Left renal pelvis (tissue), 4 donors: ENCODE measurements around the gene URM1. TPM values are rescaled to one million over a fixed set of nuclear protein-coding genes. Genes with fewer than 3 reads are reported as not detected.
"Not testable (repeated sequence)": the region's sequence is repeated elsewhere in the genome, so short reads cannot be mapped to it uniquely, and the experiment has no call there.

ENCODE experiments used
- DNase-seq, 4 donors: peaks; one replicate each; pipeline ENCODE4 v3.0.0-alpha.2; 2013; ENCODE audit warnings: low read depth in 4 of 4, low spot score in 3 of 4
- polyA plus RNA-seq, 4 donors: library from polyadenylated mRNA; unstranded; fragments of 120-200 nt; gene quantifications; one replicate each; pipeline ENCODE4 v1.2.1, GENCODE V29; 2013; ENCODE audit not compliant: insufficient read length in 4 of 4

The URM1 gene
- 10 to 100 TPM; 48.5 to 61.2 (median 53.6) TPM for polyA plus RNA-seq

DNA sequence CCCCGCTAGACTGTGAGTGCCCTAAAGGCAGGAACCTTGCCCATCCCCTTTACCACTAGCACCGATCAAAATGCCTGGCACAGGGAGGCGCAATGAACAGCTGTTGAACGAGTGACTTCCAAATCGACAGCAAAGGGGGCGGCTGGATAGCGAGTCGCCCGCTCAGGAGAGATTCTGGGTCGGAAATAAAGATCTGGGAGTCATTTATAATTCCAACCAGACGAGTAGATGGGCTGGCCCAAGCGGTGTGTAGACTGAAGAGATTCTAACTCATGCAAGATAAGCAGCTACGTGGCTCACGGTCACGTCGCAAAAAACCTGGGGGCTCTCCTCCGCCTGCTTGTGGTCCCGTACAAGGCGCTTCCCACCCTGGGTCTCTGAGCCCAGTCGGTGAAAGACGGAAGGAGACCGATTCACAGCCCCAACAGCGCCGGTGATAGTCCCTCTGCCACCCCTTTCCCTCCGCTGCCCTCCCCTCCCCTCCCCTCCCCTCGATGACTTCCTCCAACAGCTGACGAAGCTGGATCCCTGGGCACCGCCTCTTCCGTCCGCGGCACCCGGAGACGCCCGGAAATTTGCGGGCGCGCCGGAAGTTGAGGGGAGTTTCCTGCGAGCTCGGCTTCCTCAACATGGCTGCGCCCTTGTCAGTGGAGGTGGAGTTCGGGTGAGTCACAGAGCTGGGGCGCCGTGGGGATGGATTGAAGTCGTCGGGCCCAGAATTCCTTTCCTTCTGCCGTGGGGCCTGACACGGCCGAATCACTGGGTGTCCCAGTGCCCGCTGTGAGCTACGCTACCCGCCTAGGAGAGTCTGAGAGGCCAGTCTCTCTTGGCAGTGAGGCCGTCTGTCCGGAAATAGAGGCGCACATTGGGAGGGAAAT is at the start of gene URM1:
Gene URM1, plus strand, starts transcription at position 623 of the 878 bp plus-strand sequence. Its CDS starts 7 bp downstream, at position 630.
- peak; percentile 87 to 93 (median 92) for DNase-seq

DNA sequence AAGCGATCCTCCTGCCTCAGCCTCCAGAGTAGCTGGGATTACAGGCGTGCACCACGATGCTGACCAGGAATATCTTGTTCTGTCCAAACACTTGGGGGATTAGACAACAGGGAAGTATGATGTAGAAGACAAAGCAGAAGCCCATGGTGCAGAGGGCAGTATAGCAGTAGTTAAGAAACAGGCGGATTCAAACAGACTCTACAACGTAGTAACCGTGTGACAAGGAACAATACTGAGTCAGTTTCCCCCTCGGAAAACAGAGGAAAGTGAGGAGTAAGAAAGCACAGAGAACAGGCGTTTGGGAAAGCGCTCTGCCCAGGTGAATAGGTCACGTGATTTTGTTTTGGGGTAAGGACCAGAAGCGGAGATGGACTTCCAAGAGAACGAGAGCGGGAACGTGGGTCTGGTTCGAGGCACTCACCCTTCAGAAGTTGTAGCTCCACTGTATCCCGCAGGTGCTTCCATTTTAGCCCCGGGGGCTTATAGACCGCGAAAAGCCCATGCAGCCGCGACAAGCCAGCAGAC is 49.2 kb upstream of the URM1 start:
- no peak for DNase-seq

DNA sequence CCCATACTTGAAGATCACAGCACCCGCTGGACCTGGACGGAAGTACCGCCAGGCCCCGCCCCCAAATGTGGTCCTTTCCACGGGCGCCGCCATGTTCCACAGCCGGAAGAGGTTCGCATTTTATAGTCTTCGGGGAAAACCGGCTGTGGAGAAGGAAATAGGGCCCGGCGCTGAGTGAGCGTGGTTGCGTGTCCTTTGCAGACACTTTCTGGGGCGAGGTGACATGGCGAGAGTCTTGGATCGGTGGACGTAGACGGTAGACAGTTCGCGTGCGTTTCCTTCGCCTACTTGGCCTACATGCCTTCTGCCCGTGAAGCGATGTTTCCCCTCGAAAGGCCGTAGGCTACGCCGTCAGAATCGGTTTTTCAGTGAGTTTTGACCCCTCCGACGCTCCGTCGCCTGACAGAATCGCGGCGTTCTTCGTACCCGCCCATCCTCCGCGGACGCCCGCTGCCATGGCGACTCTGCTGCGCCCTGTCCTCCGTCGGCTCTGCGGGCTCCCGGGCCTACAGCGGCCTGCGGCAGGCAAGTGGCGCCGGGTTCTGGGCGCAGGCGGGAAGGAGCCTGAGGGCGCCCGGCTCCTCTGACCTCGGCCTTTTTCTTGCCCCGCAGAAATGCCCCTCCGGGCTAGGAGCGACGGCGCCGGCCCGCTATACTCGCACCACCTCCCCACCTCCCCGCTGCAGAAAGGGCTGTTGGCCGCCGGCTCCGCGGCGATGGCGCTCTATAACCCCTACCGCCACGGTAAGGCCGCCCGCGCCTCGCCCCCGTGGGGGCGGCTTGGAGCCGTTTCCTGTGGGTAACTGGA is 48.6 kb upstream of the URM1 start, which contains the start of the genes COQ4 and TRUB2:
Gene COQ4, plus strand, starts transcription at position 436 of the 808 bp plus-strand sequence. Its CDS starts 20 bp downstream, at position 456.
Gene TRUB2, minus strand, starts transcription at position 44 of the 808 bp plus-strand sequence. Its CDS starts 39 bp downstream, at position 5.
- DNase-seq: peak; percentile 92 to 96 (median 92)

DNA sequence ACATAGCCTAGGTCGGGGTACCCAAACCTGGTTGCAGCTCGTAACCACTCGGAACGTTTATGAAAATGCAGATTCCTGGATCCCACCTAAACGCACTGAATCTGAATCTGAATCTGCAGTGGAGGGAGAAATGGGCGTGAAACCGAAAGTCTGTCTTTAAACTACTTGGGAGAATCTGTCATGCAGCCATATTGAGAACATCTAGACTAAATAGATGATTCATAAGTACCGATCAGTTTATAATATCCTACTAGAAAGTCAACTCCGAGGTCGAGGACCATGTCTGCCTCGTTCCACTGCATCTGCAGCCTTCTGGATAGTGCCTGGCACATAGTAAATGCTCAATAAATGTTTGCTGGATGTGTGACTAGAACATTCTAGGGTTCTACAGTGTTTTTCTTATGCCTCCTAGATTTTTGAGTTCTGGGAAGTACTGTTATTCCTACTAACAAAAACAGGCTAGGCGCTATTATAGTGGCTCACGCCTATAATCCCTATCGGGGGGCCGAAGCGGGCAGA is 47.9 kb upstream of the URM1 start:
- DNase-seq: no peak

DNA sequence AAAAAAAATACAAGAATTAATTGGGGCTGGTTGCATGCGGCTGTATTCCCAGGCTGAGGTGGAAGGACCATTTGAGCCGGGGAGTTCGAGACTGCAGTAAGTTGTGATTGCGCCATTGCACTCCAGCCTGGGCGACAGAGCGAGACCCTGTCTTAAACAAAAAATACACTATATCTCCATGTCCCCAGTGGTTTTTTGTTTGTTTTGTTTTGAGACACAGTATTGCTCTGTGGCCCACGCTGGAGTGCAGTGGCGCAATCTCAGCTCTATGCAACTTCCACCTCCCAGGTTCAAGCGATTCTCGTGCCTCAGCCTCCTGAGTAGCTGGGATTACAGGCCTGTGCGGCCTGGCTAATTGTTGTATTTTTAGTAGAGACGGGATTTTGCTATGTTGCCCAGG is 47.4 kb upstream of the URM1 start:
- DNase-seq: no peak

DNA sequence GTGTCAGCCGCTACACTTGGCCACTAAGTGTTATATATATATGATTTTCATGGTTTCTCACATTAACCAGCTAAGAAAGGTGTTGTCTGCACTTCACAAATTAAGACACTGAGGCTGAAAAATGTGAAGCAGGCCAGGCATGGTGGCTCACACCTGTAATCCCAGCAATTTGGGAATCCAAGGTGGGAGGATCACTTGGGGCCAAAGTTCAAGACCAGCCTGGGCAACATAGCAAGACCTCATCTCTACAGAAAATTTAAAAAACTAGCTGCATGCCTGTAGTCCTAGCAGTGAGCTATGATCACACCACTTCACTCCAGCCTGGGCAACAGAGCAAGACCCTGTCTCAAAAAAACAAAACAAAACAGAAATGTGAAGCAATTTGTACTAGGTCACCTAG is 46.8 kb upstream of the URM1 start:
- DNase-seq: no peak

DNA sequence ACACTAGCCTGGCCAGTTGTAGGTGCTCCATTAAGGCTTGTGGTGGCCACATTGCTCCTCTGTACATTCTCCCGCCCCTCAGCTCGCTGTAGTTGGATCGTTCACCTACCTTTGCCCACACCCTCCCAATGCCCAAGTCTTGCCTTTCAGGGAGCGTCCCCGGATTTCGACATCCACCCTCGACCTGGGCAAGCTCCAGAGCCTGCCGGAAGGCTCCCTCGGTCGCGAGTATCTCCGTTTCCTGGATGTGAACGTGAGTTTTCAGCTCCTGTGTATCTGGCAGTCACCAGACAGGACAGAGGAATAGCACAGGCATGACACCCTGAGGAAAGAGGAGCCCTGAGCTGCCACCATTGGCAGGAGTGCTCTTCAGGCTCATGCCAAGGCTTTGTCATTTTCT is 45.5 kb upstream of the URM1 start:
- no peak for DNase-seq

DNA sequence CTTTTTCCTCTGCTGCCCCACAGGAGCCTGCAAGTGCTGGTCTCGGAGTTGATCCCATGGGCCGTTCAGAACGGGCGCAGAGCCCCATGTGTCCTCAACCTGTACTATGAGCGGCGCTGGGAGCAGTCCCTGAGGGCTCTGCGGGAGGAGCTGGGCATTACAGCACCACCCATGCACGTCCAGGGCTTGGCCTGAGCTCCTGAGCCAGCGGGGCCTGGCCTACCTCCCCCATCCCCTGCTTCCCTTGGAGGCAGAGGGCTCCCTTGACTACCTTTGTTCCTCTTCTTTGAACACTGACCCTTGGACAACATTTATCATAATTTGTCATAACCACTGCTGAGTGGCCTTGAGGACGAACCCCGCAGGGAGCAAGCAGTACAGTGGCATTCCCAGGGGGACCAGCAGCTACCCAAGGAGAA is 37.7 kb upstream of the URM1 start:
- no peak for DNase-seq

DNA sequence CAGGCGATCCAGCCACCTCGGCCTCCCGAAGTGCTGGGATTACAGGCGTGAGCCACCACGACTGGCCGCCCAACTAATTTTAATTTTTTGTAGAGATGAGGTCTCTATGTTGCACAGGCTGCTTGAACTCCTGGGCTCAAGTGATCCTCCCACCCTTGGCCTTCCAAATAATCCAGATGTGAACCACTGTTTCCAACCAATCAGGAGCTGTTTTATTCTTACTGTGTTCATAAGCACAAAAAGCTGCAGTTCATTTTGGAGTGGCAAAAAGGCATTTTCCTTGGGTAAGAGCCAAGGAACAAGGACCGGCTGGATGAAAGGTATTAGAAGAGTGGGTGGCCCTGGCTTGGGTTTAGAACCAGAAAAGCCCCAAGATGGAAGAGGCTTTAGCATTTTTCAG is 36.0 kb upstream of the URM1 start:
- no peak for DNase-seq

DNA sequence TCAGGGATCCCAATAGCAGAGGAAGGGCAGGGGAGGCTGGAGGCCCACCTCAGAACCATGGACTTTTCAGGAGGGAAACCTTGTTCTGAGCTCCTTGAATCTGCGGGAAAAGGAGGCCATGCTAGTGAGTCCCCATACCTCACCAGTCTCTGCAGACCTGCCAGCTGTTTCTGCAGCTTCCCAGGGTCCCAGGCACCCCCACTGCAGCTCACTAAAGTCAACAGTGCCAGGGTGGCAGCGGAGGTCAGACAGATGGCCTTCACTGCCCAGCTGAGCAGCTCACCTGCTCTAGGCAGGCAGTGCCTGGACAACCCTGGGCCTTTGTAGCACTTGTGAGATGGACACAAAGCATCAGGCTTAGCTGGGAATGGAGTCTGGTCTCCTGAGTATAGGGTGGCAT is 35.3 kb upstream of the URM1 start:
- DNase-seq: no peak

DNA sequence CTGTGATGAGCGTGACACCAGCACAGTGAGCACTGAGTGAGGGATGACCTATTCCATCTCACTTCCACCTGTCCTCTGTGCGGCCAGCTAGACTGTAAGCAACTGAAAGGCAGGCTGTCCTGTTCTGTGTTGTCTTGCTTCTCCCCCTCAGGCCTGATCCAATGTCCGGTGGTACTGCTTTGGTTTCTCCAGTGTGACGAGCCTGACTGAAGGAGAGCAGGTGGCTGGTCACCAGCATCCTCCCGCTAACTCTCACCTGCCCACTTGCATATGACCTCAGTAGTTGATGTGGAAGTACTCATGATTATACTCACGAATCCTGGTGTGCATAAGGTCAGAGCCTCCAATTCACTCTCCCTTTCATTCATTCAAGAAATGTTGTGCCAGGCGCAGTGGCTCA is 33.2 kb upstream of the URM1 start:
- DNase-seq: no peak

DNA sequence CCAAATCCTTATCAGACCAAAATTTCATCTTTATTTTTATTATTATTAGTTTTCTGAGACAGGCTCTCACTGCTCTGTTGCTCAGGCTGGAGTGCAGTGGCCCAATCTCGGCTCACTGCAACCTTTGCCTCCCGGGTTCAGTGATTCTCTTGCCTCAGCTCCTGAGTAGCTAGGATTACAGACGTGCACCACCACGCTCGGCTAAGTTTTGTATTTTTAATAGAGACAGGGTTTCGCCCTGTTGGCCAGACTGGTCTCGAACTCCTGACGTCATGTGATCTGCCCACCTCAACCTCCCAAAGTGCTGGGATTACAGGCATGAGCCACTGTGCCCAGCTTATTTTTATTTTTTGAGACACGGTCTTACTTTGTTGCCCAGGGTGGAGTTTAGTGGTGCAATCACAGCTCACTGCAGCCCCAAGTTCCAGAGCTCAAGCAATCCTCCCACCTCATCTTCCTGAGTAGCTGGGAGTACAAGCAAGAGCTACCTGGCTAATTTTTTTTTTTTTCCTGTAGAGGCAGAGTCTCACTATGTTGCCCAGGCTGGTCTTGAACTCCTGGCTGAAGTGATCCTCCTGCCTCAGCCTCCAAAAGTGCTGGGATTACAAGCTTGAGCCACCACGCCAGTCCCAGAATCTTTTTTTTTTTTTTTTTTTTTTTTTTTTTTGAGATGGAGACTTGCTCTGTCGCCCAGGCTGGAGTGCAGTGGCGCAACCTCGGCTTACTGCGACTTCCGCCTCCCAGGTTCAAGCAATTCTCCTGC is 32.1 kb upstream of the URM1 start:
- not testable (repeated sequence) for DNase-seq

DNA sequence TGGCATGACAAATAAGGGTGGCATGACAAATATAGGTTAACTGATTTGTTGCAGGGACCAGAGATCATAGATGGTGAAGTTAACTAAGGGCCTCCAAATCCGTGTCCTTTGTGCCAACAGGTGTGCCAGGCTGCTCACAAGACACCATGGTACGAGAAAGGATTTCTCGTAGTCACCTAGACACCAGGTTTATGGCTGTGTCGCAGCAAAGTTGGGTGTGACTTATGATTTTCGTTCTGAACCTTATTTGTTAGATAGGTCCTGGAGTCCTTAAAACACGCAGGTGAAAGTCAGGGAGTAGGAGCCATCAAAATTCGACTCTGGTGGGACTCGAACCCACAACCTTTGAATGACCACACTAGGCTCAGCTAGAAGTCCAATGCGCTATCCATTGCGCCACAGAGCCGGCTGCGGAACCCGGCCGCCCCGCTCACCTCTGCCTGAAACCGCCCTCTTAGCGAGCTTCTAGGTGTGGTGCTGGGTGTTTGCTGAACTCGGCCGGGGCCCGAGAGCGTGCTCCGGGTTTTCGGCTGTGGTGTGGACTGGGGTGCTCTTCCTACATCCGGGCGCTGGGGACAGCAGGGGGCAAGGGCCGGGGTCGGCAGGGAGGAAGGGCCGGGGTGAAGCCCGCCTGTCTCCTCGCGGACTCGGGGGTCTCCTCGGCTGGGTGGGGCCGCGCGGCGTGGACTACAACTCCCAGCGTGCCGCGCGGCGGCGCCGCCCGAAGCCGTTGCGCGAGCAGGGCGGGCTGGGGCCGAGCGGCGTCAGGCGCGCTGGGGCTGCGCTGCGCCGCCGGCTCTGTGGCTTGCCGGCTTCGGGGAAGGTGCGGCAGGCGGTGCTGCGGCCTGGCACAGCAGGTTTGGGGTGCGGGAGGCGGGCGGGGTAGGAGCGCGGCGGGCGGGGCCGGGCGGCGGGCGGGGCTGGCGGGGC is 31.1 kb upstream of the URM1 start, which contains the start of gene SLC27A4:
Gene SLC27A4, plus strand, starts transcription at position 767 of the 930 bp plus-strand sequence. CDS start 2,606 bp downstream, outside the sequence.
- no peak for DNase-seq

DNA sequence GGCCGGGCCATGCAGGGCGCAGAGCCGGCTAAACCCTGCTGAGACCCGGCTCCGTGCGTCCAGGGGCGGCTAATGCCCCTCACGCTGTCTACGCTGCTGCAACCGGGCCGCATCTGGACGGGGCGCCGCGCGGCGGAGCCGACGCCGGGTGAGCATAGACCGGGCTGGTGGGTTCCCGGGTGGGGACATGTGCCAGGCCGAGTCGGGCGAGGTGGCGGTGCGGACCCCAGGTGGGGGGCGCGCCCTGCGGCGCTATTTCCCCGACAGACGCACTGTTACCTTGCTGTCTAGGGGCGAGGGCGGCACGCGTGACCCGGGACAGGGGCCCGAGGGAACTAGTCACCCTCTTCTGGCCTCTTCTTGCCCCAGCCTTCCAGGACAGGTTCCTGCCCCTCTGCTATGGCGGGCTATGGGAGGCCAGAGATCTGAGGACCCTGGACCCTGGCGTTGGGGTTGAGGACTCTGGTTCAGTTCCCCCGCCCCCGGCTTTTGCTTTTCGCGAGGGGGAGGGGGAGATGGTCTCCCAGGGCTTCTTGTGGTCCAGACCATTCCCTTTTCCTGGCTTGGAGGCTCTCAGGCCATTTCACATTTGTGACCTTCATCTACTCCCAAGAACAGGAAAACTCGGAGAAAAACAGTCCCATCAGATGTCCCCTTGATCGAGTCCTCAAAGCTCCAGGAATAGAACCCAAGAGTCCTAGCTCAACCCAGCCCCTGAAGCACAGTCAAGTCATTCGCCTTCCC is 30.3 kb upstream of the URM1 start:
- no peak for DNase-seq

DNA sequence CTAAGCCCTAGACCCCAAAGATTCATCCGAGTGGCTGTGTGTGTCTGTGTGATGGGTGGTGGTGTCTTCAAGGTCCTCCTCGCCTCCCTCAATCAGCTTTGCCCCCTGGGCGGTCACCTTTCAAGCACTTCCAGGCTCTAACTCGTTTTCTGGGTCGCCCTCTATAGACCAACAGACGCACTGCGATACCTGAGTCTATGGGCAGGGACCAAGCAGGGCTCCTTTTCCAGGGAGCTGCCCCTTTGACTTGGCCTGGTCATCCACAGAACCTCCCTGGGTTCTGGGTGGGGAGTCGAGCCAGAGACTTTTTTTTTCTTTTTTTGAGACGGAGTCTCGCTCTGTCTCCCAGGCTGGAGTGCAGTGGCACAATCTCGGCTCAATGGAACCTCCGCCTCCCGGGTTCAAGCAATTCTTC is 29.7 kb upstream of the URM1 start:
- no peak for DNase-seq

DNA sequence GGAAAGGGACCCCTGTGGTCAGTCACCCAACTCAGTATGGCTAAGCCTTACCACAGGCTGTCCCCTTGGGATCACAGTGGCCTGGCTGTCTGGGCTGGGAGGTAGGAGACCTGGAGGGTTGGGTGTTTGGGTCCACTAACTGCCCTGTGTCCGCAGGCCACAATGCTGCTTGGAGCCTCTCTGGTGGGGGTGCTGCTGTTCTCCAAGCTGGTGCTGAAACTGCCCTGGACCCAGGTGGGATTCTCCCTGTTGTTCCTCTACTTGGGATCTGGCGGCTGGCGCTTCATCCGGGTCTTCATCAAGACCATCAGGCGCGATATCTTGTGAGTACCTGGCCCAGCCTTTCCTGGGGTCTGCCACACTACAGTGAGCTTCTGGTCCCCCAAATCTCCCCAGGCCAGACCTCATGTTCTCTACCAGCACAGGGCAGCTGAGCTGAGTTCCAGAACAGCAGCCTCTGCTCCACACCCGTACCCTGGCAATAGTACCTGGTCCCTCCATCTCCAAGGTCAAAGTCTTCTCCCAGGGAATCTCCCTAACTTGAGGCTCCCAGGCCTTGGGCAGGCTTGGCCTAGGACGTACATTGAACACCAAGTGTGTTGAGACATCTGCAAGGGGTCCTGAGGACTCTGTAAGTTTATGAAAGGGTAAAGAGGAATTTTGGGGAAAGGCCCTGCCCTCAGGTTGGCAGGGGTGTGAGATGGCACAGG is 28.0 kb upstream of the URM1 start:
- no peak for DNase-seq

DNA sequence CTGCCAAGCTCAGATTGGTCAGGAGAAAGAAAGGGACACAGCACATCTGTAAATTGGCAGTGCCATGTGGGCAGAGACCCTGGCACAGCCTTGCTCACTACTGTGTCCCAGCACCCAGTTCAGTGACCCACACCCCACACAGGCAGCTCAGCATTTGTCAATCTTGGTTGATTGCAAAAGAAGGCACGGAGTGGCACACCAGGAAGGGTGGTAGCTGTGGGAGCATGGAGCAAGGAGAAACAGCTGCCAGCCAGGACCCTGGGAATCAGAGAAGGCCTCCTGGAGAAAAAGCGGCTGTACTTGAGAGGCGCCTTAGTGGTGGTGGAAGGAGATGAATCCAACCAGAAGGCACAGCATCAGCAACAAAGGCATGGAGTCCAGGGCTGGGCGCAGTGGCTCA is 27.3 kb upstream of the URM1 start:
- no peak for DNase-seq
